Pancreas (tissue), 10 donors: ENCODE data around the gene AVP. TPM values are rescaled to one million over a fixed set of nuclear protein-coding genes. Genes with fewer than 3 reads are reported as not detected.
"Not testable (repeated sequence)": the region's sequence is repeated elsewhere in the genome, so short reads cannot be mapped to it uniquely, and the experiment has no call there.

Experiments
- ATAC-seq, 4 donors: fragments of 200-7000 bp; cut with Tn5 transposase; one replicate each; pipeline versions ENCODE4 v1.8.0 to v1.9.1; 2020; ENCODE audit warnings: mild to moderate bottlenecking in 4 of 4, moderate library complexity in 4 of 4
- DNase-seq, 6 donors: peaks; one replicate each; pipeline ENCODE4 v3.0.0-alpha.2; 2020
- FAIRE-seq: peaks from 2 replicates; lab custom pipeline; 2012; peaks lifted over from hg19 to GRCh38; lab: Jason Lieb, UNC
- H3K27ac ChIP-seq, 4 donors: fragments of 200-600 bp; sonication (generic); 1 replicate in 3 of 4; 2 replicates in 1 of 4; pipeline versions ENCODE4 v1.5.0 to v1.8.0; 2020
- H3K27me3 ChIP-seq, 4 donors: fragments of 200-600 bp; one replicate each; pipeline ENCODE4 v1.8.0; 2021
- H3K36me3 ChIP-seq, 3 donors: fragments of 200-600 bp; sonication (generic) in 1 of 3; one replicate each; pipeline versions ENCODE4 v1.5.0 to v1.8.0; 2020 to 2021
- H3K4me1 ChIP-seq, 3 donors: fragments of 200-600 bp; one replicate each; pipeline ENCODE4 v1.8.0; 2021
- H3K4me3 ChIP-seq, 4 donors: fragments of 200-600 bp; sonication (generic) in 2 of 4; one replicate each; pipeline versions ENCODE4 v1.5.0 to v1.8.0; 2020 to 2021
- H3K9me3 ChIP-seq, 4 donors: fragments of 200-600 bp; one replicate each; pipeline ENCODE4 v1.8.0; 2021
- WGBS, 2 donors: extraction: QIAGEN DNeasy Blood & Tissue Kit; methylation state at CpG; one replicate each; pipeline ENCODE4 v1.1.7; 2013; 5-methylcytosine and 5-hydroxymethylcytosine counted together
- intact Hi-C, 3 donors: fragments of 100-400 bp; cut with DNase I; formaldehyde crosslinking; loops; one replicate each; pipeline versions ENCODE4 v1.11.1 to v1.14.2; 2022
- polyA plus RNA-seq, 2 donors: library from polyadenylated mRNA; stranded (reverse); fragments of 200-250 nt; gene quantifications; one replicate each; pipeline ENCODE4 v1.2.3, GENCODE V29; 2013
- total RNA-seq, 6 donors: library from RNA; stranded (reverse); fragmentation: NEBNext Ultra II Directional in 4 of 6; extraction: Animal tissue kit (Norgen Biotek cat#: 25700) in 4 of 6; gene quantifications; one replicate each; pipeline versions ENCODE4 v1.2.1 to v1.2.4, GENCODE V29; 2021 to 2023
- TF ChIP-seq, protein P1 (sequence below), 4 donors: fragments of 200-600 bp; sonication (generic) in 3 of 4; IDR thresholded peaks; one replicate each; pipeline versions ENCODE4 v1.5.0 to v1.8.0; 2021; ENCODE audit warnings: antibody characterized with exemption in 4 of 4
- donor health status: healthy with polysubstance abuse.
- donor health status: DM: no; HTN: no; CAD: no; lungs with moderate emphysema.
- donor health status: DM: no; HTN: no; CAD: no.
- donor health status: control.
- donor health status: control.
- donor health status: Bipolar disorder and iron deficiency.
- donor health status: DM: yes; HTN: yes; CAD: no.
- donor health status: DM: no; HTN: no; CAD: no.
- donor health status: DM: no; HTN: no; CAD: no.
- donor health status: DM: yes; HTN: yes; CAD: no.

AVP gene
- total and polyA plus RNA-seq, 8 donors: not detected

- Histone ChIP-seq H3K27me3 (no peaks in the 10 kb centered on the region), H3K4me3 (no peak overlapping the region), H3K9me3 (no peaks in the 10 kb centered on the region), H3K4me1 (no peaks in the 10 kb centered on the region), H3K36me3 (no peaks in the 10 kb centered on the region), H3K27ac (no peak overlapping the region)
- TF ChIP-seq, protein P1, sequence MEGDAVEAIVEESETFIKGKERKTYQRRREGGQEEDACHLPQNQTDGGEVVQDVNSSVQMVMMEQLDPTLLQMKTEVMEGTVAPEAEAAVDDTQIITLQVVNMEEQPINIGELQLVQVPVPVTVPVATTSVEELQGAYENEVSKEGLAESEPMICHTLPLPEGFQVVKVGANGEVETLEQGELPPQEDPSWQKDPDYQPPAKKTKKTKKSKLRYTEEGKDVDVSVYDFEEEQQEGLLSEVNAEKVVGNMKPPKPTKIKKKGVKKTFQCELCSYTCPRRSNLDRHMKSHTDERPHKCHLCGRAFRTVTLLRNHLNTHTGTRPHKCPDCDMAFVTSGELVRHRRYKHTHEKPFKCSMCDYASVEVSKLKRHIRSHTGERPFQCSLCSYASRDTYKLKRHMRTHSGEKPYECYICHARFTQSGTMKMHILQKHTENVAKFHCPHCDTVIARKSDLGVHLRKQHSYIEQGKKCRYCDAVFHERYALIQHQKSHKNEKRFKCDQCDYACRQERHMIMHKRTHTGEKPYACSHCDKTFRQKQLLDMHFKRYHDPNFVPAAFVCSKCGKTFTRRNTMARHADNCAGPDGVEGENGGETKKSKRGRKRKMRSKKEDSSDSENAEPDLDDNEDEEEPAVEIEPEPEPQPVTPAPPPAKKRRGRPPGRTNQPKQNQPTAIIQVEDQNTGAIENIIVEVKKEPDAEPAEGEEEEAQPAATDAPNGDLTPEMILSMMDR (IDR thresholded peaks at IDR 0.05): no peak
- FAIRE-seq: no peak
- DNase-seq: no peak
- ATAC-seq: no peak
- intact Hi-C loops: no loop called here
- WGBS, 2 donors: 81 to 87% methylated on average over 8 of the region's 8 CpGs
Observed at GRCh38 chr20:3128275-3128984, 43.9 kb upstream of the AVP start.

DNA sequence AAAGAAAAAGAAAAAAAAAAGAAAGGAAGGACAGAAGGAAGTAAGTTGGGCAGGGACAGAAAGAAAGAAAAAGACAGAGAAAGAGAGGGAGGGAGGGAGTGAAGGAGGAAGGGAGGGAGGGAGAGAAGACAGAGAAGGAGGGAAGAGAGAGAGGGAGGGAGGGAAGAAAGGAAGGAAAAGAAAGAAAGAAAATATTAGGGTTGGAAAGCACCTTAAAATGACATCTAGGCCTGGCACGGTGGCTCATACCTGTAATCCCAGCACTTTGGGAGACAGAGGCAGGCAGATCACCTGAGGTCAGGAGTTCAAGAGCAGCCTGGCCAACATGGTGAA is 42.0 kb upstream of the AVP start:
- no peaks in the 10 kb centered on the region for H3K9me3 ChIP-seq
- intact Hi-C loops: no loop called here
- no peak overlapping the region for H3K4me3 ChIP-seq
- TF ChIP-seq, protein P1 (IDR thresholded peaks at IDR 0.05): no peak
- no peaks in the 10 kb centered on the region for H3K4me1 ChIP-seq
- no peaks in the 10 kb centered on the region for H3K27me3 ChIP-seq
- no peak for DNase-seq
- H3K36me3 ChIP-seq: peaks cover 0 to 7% (median 5%) of the 10 kb centered on the region in 3 donors
- 91 to 100% methylated on average over 1 of the region's 1 CpG for WGBS, 2 donors
- no peak for ATAC-seq
- FAIRE-seq: no peak
- no peak overlapping the region for H3K27ac ChIP-seq

DNA sequence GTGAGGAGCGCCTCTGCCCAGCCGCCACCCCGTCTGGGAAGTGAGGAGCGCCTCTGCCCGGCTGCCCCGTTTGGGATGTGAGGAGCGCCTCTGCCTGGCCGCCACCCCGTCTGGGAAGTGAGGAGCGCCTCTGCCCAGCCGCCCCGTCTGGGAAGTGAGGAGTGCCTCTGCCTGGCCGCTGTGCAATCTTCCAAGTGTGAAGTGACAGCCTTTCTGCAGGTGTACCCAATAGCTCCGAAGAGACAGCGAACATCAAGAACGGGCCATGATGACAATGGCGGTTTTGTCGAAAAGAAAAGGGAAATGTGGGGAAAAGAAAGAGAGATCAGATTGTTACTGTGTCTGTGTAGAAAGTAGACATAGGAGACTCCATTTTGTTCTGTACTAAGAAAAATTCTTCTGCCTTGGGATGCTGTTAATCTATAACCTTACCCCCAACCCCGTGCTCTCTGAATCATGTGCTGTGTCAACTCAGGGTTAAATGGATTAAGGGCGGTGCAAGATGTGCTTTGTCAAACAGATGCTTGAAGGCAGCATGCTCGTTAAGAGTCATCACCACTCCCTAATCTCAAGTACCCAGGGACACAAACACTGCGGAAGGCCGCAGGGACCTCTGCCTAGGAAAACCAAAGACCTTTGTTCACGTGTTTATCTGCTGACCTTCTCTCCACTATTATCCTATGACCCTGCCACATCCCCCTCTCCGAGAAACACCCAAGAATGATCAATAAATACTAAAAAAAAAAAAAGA is 41.4 kb upstream of the AVP start:
- 93 to 95% methylated on average over 24 of the region's 25 CpGs for WGBS, 2 donors

GRCh38 chr20:3124773-3125560 is 40.4 kb upstream of the AVP start:
- intact Hi-C loops, ATAC-seq, FAIRE-seq: not testable (repeated sequence)

More for the DNA sequence above, 41.4 kb upstream of the AVP start:
- ATAC-seq, H3K27ac ChIP-seq, FAIRE-seq, H3K9me3 ChIP-seq, H3K4me3 ChIP-seq, DNase-seq, H3K27me3 ChIP-seq, intact Hi-C loops, H3K4me1 ChIP-seq: not testable (repeated sequence)
- H3K36me3 ChIP-seq: peaks cover 0 to 13% (median 8%) of the 10 kb centered on the region in 3 donors

GRCh38 chr20:3124163-3124562 is 39.6 kb upstream of the AVP start:
- ATAC-seq, H3K4me1 ChIP-seq, intact Hi-C loops, H3K27me3 ChIP-seq, H3K9me3 ChIP-seq, DNase-seq, H3K27ac ChIP-seq, FAIRE-seq, H3K4me3 ChIP-seq: not testable (repeated sequence)
- H3K36me3 ChIP-seq: peaks cover 0 to 14% (median 8%) of the 10 kb centered on the region in 3 donors
- WGBS, 2 donors: 97% methylated on average over 14 to 18 of the region's 18 CpGs

More at GRCh38 chr20:3124773-3125560, 40.4 kb upstream of the AVP start:
- not testable (repeated sequence) for H3K9me3 ChIP-seq, H3K4me1 ChIP-seq, H3K27me3 ChIP-seq, H3K27ac ChIP-seq, H3K4me3 ChIP-seq, DNase-seq
- peaks cover 0 to 14% (median 8%) of the 10 kb centered on the region in 3 donors for H3K36me3 ChIP-seq
- 98% methylated on average over 41 of the region's 41 CpGs for WGBS, 2 donors

- TF ChIP-seq, protein P1 (IDR thresholded peaks at IDR 0.05): no peak
- intact Hi-C loops: no loop called here
Observed at GRCh38 chr20:3123542-3123941, 39.0 kb upstream of the AVP start.

More at GRCh38 chr20:3123542-3123941, 39.0 kb upstream of the AVP start:
- no peak for FAIRE-seq
- WGBS, 2 donors: 97% methylated on average over 1 of the region's 1 CpG
- no peaks in the 10 kb centered on the region for H3K27me3 ChIP-seq
- H3K27ac ChIP-seq: no peak overlapping the region
- ATAC-seq: no peak
- no peaks in the 10 kb centered on the region for H3K4me1 ChIP-seq
- H3K36me3 ChIP-seq: peaks cover 0 to 14% (median 8%) of the 10 kb centered on the region in 3 donors
- no peak for DNase-seq
- H3K4me3 ChIP-seq: no peak overlapping the region
- H3K9me3 ChIP-seq: no peaks in the 10 kb centered on the region
